WTC11 (cell line): ENCODE measurements around the gene GNRH2.

ENCODE experiments used
- CBFB ChIP-seq: sonication (generic); formaldehyde crosslinking; IDR thresholded peaks from 2 replicates; pipeline ENCODE4 v1.8.1; 2022; ENCODE audit warnings: mild to moderate bottlenecking, low read depth, missing genetic modification reagents
- MXD4 ChIP-seq: fragments of 250-450 bp; sonication (Bioruptor Pico); IDR thresholded peaks from 2 replicates; pipeline ENCODE4 v1.8.0; 2021; ENCODE audit warnings: mild to moderate bottlenecking, moderate library complexity, borderline replicate concordance
- ZNF232 ChIP-seq: sonication (generic); formaldehyde crosslinking; IDR thresholded peaks from 2 replicates; pipeline ENCODE4 v1.8.0; 2022; ENCODE audit warnings: mild to moderate bottlenecking, missing genetic modification reagents
- TF ChIP-seq, protein P1 (sequence below): fragments of 200-600 bp; IDR thresholded peaks from 2 replicates; pipeline ENCODE4 v1.8.0; 2022; ENCODE audit warnings: antibody characterized with exemption
- TF ChIP-seq, protein P2 (sequence below): fragments of 250-450 bp; sonication (Bioruptor Pico); IDR thresholded peaks from 2 replicates; pipeline ENCODE4 v1.8.0; 2021; ENCODE audit warnings: mild to moderate bottlenecking
- TF ChIP-seq, protein P3 (sequence below): sonication (generic); formaldehyde crosslinking; IDR thresholded peaks from 2 replicates; pipeline ENCODE4 v1.8.1; 2022; ENCODE audit warnings: missing genetic modification reagents, borderline replicate concordance
- TF ChIP-seq, protein P4 (sequence below): sonication (generic); formaldehyde crosslinking; conservative IDR thresholded peaks from 2 replicates; pipeline ENCODE4 v1.8.1; 2022; ENCODE audit warnings: mild to moderate bottlenecking, missing genetic modification reagents
- TF ChIP-seq, protein P5 (sequence below): sonication (generic); formaldehyde crosslinking; IDR thresholded peaks from 2 replicates; pipeline ENCODE4 v1.8.0; 2022; ENCODE audit warnings: mild to moderate bottlenecking, missing genetic modification reagents
- TF ChIP-seq, protein P6 (sequence below): sonication (generic); formaldehyde crosslinking; IDR thresholded peaks from 2 replicates; pipeline ENCODE4 v1.8.0; 2022; ENCODE audit warnings: missing genetic modification reagents
- TF ChIP-seq, protein P7 (sequence below): fragments of 250-450 bp; sonication (Bioruptor Pico); conservative IDR thresholded peaks from 2 replicates; pipeline ENCODE4 v1.9.0; 2021; ENCODE audit warnings: mild to moderate bottlenecking

DNA sequence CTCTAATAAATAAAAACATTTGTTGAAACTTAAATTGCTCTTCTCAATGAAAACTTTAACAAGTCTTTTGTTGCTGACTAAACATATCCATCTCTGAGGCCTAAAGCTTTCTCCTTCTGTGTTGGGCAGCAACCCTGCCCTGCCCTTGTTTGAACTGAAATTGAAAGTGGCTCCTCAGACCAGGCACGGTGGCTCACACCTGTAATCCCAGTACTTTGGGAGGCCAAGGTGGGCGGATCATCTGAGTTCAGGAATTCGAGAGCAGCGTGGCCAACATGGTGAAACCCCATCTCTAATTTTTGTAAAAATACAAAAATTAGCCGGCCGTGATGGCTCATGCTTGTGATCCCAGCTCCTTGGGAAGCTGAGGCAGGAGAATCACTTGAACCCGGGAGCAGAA lies 29.2 kb upstream of the GNRH2 start:
- TF ChIP-seq, protein P1, sequence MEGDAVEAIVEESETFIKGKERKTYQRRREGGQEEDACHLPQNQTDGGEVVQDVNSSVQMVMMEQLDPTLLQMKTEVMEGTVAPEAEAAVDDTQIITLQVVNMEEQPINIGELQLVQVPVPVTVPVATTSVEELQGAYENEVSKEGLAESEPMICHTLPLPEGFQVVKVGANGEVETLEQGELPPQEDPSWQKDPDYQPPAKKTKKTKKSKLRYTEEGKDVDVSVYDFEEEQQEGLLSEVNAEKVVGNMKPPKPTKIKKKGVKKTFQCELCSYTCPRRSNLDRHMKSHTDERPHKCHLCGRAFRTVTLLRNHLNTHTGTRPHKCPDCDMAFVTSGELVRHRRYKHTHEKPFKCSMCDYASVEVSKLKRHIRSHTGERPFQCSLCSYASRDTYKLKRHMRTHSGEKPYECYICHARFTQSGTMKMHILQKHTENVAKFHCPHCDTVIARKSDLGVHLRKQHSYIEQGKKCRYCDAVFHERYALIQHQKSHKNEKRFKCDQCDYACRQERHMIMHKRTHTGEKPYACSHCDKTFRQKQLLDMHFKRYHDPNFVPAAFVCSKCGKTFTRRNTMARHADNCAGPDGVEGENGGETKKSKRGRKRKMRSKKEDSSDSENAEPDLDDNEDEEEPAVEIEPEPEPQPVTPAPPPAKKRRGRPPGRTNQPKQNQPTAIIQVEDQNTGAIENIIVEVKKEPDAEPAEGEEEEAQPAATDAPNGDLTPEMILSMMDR = no peak
- TF ChIP-seq CBFB (CRISPR knock-in tag) (no peak), ZNF232 (CRISPR knock-in tag) (no peak), MXD4 (no peak)
- TF ChIP-seq, protein P2, sequence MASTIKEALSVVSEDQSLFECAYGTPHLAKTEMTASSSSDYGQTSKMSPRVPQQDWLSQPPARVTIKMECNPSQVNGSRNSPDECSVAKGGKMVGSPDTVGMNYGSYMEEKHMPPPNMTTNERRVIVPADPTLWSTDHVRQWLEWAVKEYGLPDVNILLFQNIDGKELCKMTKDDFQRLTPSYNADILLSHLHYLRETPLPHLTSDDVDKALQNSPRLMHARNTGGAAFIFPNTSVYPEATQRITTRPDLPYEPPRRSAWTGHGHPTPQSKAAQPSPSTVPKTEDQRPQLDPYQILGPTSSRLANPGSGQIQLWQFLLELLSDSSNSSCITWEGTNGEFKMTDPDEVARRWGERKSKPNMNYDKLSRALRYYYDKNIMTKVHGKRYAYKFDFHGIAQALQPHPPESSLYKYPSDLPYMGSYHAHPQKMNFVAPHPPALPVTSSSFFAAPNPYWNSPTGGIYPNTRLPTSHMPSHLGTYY (CRISPR knock-in tag) = no peak
- TF ChIP-seq, protein P3, sequence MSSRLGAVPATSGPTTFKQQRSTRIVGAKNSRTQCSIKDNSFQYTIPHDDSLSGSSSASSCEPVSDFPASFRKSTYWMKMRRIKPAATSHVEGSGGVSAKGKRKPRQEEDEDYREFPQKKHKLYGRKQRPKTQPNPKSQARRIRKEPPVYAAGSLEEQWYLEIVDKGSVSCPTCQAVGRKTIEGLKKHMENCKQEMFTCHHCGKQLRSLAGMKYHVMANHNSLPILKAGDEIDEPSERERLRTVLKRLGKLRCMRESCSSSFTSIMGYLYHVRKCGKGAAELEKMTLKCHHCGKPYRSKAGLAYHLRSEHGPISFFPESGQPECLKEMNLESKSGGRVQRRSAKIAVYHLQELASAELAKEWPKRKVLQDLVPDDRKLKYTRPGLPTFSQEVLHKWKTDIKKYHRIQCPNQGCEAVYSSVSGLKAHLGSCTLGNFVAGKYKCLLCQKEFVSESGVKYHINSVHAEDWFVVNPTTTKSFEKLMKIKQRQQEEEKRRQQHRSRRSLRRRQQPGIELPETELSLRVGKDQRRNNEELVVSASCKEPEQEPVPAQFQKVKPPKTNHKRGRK (CRISPR knock-in tag) = no peak
- TF ChIP-seq, protein P4, sequence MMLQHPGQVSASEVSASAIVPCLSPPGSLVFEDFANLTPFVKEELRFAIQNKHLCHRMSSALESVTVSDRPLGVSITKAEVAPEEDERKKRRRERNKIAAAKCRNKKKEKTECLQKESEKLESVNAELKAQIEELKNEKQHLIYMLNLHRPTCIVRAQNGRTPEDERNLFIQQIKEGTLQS (CRISPR knock-in tag) = no peak
- TF ChIP-seq, protein P5, sequence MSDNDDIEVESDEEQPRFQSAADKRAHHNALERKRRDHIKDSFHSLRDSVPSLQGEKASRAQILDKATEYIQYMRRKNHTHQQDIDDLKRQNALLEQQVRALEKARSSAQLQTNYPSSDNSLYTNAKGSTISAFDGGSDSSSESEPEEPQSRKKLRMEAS (CRISPR knock-in tag) = no peak
- TF ChIP-seq, protein P6, sequence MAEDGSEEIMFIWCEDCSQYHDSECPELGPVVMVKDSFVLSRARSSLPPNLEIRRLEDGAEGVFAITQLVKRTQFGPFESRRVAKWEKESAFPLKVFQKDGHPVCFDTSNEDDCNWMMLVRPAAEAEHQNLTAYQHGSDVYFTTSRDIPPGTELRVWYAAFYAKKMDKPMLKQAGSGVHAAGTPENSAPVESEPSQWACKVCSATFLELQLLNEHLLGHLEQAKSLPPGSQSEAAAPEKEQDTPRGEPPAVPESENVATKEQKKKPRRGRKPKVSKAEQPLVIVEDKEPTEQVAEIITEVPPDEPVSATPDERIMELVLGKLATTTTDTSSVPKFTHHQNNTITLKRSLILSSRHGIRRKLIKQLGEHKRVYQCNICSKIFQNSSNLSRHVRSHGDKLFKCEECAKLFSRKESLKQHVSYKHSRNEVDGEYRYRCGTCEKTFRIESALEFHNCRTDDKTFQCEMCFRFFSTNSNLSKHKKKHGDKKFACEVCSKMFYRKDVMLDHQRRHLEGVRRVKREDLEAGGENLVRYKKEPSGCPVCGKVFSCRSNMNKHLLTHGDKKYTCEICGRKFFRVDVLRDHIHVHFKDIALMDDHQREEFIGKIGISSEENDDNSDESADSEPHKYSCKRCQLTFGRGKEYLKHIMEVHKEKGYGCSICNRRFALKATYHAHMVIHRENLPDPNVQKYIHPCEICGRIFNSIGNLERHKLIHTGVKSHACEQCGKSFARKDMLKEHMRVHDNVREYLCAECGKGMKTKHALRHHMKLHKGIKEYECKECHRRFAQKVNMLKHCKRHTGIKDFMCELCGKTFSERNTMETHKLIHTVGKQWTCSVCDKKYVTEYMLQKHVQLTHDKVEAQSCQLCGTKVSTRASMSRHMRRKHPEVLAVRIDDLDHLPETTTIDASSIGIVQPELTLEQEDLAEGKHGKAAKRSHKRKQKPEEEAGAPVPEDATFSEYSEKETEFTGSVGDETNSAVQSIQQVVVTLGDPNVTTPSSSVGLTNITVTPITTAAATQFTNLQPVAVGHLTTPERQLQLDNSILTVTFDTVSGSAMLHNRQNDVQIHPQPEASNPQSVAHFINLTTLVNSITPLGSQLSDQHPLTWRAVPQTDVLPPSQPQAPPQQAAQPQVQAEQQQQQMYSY (CRISPR knock-in tag) = no peak
- TF ChIP-seq, protein P7, sequence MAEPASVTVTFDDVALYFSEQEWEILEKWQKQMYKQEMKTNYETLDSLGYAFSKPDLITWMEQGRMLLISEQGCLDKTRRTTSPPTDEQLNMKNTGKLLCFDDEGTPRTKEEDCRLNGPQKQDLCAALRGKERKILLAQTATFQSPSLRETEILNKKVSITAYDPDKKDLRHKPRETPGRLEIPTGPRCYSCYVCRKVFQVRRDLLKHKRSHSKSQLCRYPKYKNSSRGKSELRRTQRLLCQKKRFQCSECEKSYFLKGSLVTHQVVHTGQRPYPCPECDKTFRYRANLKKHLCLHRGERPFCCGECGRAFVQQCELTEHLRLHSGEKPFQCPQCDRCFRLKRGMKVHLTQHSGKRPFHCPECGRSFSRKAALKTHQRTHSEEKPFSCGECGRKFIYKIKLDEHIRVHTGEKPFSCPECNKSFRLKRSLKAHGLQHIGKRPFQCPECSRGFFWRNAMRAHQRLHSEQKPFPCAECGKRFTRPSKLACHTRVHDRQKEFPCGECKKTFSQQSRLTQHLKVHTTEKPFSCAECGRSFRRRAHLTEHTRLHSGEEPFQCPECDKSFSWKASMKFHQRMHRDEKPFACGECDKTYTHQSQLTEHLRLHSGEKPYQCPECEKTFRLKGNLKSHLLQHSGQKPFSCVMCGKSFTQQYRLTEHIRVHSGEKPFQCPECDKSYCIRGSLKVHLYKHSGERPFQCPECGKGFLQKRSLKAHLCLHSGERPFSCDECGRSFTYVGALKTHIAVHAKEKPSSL (CRISPR knock-in tag) = no peak
